A549 (cell line): ENCODE results near the gene KIF1C.

Experiments used
- CTCF ChIP-seq: fragments of >200 bp; sonication (Bioruptor Twin); formaldehyde crosslinking; IDR thresholded peaks from 3 replicates; pipeline ENCODE4 v1.5.1; 2016
- EP300 ChIP-seq, 2 experiments: fragments of >200 bp; sonication (Bioruptor Twin); formaldehyde crosslinking; IDR thresholded peaks; 2 replicates in 1 of 2; 3 replicates in 1 of 2; pipeline ENCODE4 v1.6.1; 2016 to 2017
- FOSL2 ChIP-seq, 2 experiments: fragments of 450-650 bp in 1 of 2; fragments of >200 bp in 1 of 2; sonication (Bioruptor Twin) in 1 of 2; formaldehyde crosslinking; IDR thresholded peaks; 2 replicates each; pipeline versions ENCODE4 v1.5.0 to v1.6.1; 2016 to 2020; ENCODE audit warnings: mild to moderate bottlenecking in 1 of 2, moderate library complexity in 1 of 2
- MAZ ChIP-seq: fragments of 150-350 bp; IDR thresholded peaks from 2 replicates; pipeline ENCODE4 v1.6.1; 2014; ENCODE audit warnings: antibody characterized with exemption, low read depth, low read length, borderline replicate concordance
- MYC ChIP-seq: IDR thresholded peaks from 2 replicates; pipeline ENCODE4 v1.6.1; 2012; ENCODE audit warnings: mild to moderate bottlenecking, inconsistent platforms, low read length, improper control_type of control experiment, borderline replicate concordance
- NR3C1 ChIP-seq: fragments of >200 bp; sonication (Bioruptor Twin); formaldehyde crosslinking; IDR thresholded peaks from 3 replicates; pipeline ENCODE4 v1.6.1; 2017
- PBX3 ChIP-seq: IDR thresholded peaks from 2 replicates; pipeline ENCODE4 v1.6.1; 2012
- PHF8 ChIP-seq: fragments of 200-600 bp; sonication (generic); IDR thresholded peaks from 2 replicates; pipeline ENCODE4 v1.6.1; 2016; ENCODE audit warnings: low read depth, mild to moderate bottlenecking, antibody characterized with exemption, moderate library complexity, borderline replicate concordance
- POLR2A ChIP-seq: IDR thresholded peaks from 2 replicates; pipeline ENCODE4 v1.6.1; 2012; ENCODE audit warnings: mild to moderate bottlenecking, low read length
- RFX5 ChIP-seq: fragments of 450-650 bp; IDR thresholded peaks from 2 replicates; pipeline ENCODE4 v1.7.1; 2014; ENCODE audit warnings: antibody characterized with exemption, mild to moderate bottlenecking, moderate library complexity
- SREBF2 ChIP-seq: fragments of 450-650 bp; IDR thresholded peaks from 2 replicates; pipeline ENCODE4 v1.6.1; 2014; ENCODE audit warnings: mild to moderate bottlenecking, moderate library complexity

- TF ChIP-seq FOSL2 (IDR thresholded peaks at IDR 0.05) (no peak), FOSL2 (CRISPR knock-in tag; IDR thresholded peaks at IDR 0.05) (no peak), NR3C1 (no peak), CTCF (no peak), SREBF2 (no peak), PHF8 (no peak), PBX3 (no peak), POLR2A (no peak), MYC (no peak), EP300 (IDR thresholded peaks at IDR 0.05) (no peak), MAZ (no peak), RFX5 (no peak)
Observed at GRCh38 chr17:5069724-5070123, 72.0 kb downstream of the KIF1C start.
